Mammary microvascular endothelial cell (primary cell): ENCODE results near the gene RS1. TPM values are rescaled to one million over a fixed set of nuclear protein-coding genes. Genes with fewer than 3 reads are reported as not detected.

ENCODE experiments used
- total RNA-seq: library from RNA; depleted of rRNA; stranded (reverse); fragments of >200 nt; gene quantifications from 2 replicates; pipeline ENCODE4 v1.2.3, GENCODE V29; 2015

RS1 gene
- not detected in 2 replicates for total RNA-seq

GRCh38 chrX:18672008-18672407 is at the start of gene RS1:
Gene RS1, minus strand, starts transcription at chrX:18672108. Its CDS starts 40 bp downstream, at chrX:18672068.

GRCh38 chrX:18707426-18708049 is 35.6 kb upstream of the RS1 start, which contains the start of gene PPEF1:
Gene PPEF1, plus strand, starts transcription at chrX:18707645. Its CDS starts 136 bp downstream, at chrX:18707781.

Other genes with a start within 250 kb of the RS1 start
- 1.5 and 1.9 TPM in 2 replicates for gene CDKL5, start 246.5 kb downstream of the RS1 start, total RNA-seq
- gene PPEF1, start 35.5 kb upstream of the RS1 start, total RNA-seq = not detected in 2 replicates